Measurements from ENCODE around the gene TBC1D14. TPM values are rescaled to one million over a fixed set of nuclear protein-coding genes. Genes with fewer than 3 reads are reported as not detected.

The TBC1D14 gene
- total and polyA plus RNA-seq, 3 donors from 2014 or later: 78.0 to 98.8 (median 87.6) TPM

GRCh38 chr4:7049739-7050138, 140.1 kb downstream of the TBC1D14 start:
- Histone ChIP-seq H3K27ac (peak overlapping the region in 1 of 2 donors; percentile 64), H3K36me3 (ENCODE audit: low read depth, missing control alignments) (no peaks in the 10 kb centered on the region), H3K4me3 (no peak overlapping the region), H3K4me1 (peaks cover 58% of the 10 kb centered on the region), H3K27me3 (no peaks in the 10 kb centered on the region), H3K9me3 (no peaks in the 10 kb centered on the region)
- intact Hi-C loops (cut with DNase I; ENCODE audit: low total_unique reads): no loop called here
- TF ChIP-seq, protein P1, sequence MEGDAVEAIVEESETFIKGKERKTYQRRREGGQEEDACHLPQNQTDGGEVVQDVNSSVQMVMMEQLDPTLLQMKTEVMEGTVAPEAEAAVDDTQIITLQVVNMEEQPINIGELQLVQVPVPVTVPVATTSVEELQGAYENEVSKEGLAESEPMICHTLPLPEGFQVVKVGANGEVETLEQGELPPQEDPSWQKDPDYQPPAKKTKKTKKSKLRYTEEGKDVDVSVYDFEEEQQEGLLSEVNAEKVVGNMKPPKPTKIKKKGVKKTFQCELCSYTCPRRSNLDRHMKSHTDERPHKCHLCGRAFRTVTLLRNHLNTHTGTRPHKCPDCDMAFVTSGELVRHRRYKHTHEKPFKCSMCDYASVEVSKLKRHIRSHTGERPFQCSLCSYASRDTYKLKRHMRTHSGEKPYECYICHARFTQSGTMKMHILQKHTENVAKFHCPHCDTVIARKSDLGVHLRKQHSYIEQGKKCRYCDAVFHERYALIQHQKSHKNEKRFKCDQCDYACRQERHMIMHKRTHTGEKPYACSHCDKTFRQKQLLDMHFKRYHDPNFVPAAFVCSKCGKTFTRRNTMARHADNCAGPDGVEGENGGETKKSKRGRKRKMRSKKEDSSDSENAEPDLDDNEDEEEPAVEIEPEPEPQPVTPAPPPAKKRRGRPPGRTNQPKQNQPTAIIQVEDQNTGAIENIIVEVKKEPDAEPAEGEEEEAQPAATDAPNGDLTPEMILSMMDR (IDR thresholded peaks at IDR 0.05): no peak
- TF ChIP-seq POLR2A (IDR thresholded peaks at IDR 0.05): no peak
- DNase-seq: no peak
- 94 to 95% methylated on average over 6 to 10 of the region's 11 CpGs for WGBS, 2 donors

GRCh38 chr4:7050481-7051143, 141.0 kb downstream of the TBC1D14 start:
- WGBS, 2 donors: 34 to 63% methylated on average over 15 to 36 of the region's 36 CpGs
- Histone ChIP-seq H3K4me1 (peaks cover 54% of the 10 kb centered on the region), H3K4me3 (no peak overlapping the region), H3K36me3 (ENCODE audit: low read depth, missing control alignments) (no peaks in the 10 kb centered on the region), H3K27ac (peak overlapping the region; percentile 36 to 64), H3K9me3 (no peaks in the 10 kb centered on the region), H3K27me3 (no peaks in the 10 kb centered on the region)
- TF ChIP-seq, protein P1 (IDR thresholded peaks at IDR 0.05): no peak
- no peak for TF ChIP-seq POLR2A (IDR thresholded peaks at IDR 0.05)
- DNase-seq: peak; percentile 84
- intact Hi-C loops (cut with DNase I; ENCODE audit: low total_unique reads): no loop called here

DNA sequence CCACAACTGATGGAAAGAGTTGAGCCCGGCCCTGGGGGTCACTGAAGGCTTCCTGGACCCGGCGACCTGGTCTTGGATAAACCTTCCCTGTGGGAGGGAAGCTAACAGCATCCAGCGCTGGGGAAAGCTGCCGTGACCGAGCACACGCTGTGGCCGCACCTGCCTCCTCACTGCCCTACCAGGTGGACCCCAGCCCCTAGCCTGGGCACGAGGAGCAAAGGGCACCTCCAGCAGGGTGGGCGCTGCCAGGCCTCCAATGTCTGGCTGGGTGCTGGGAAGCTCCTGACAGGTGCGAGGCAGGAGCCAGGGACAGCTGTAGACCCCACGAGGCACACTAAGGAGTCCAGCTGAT, 141.5 kb downstream of the TBC1D14 start:
- H3K4me3 ChIP-seq: no peak overlapping the region
- WGBS, 2 donors: 50 to 57% methylated on average over 9 to 12 of the region's 12 CpGs
- H3K9me3 ChIP-seq: no peaks in the 10 kb centered on the region
- no peak for DNase-seq
- H3K27me3 ChIP-seq: no peaks in the 10 kb centered on the region
- H3K4me1 ChIP-seq: peaks cover 52% of the 10 kb centered on the region
- H3K27ac ChIP-seq: peak overlapping the region; percentile 36 to 64
- intact Hi-C loops (cut with DNase I; ENCODE audit: low total_unique reads): no loop called here
- no peaks in the 10 kb centered on the region for H3K36me3 ChIP-seq (ENCODE audit: low read depth, missing control alignments)
- TF ChIP-seq, protein P1 (IDR thresholded peaks at IDR 0.05): no peak
- TF ChIP-seq POLR2A (IDR thresholded peaks at IDR 0.05): no peak

GRCh38 chr4:7051905-7052304, 142.3 kb downstream of the TBC1D14 start:
- no peak for DNase-seq
- Histone ChIP-seq H3K36me3 (ENCODE audit: low read depth, missing control alignments) (no peaks in the 10 kb centered on the region), H3K9me3 (no peaks in the 10 kb centered on the region), H3K4me3 (no peak overlapping the region), H3K4me1 (peaks cover 47% of the 10 kb centered on the region), H3K27me3 (no peaks in the 10 kb centered on the region), H3K27ac (peak overlapping the region in 1 of 2 donors; percentile 64)
- TF ChIP-seq, protein P1 (IDR thresholded peaks at IDR 0.05): no peak
- TF ChIP-seq POLR2A (IDR thresholded peaks at IDR 0.05): no peak
- intact Hi-C loops (cut with DNase I; ENCODE audit: low total_unique reads): no loop called here
- WGBS, 2 donors: 58% methylated on average over 14 of the region's 14 CpGs; no CpG with 5 or more reads in 1 of the 2 donors

DNA sequence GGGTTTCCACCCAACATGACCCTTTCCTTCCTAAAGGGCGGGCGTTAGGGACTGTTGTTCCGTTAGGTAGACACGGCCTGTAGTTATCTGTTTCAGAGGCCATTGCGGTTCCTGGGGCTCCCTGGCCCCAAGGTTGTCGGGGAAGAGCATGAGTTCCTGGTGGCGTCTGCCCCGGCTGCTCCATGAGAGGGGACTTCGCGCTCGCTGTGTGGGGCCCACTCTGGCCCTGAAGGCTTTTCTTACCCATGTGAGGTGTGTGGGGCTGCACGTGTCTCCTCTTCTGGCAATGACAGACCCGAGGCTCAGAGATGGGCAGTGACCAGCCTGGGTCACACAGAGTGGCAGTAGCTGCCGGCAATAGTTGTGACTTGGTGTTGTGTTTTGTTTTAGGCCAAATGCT, 142.7 kb downstream of the TBC1D14 start:
- Histone ChIP-seq H3K4me1 (peaks cover 43% of the 10 kb centered on the region), H3K36me3 (ENCODE audit: low read depth, missing control alignments) (no peaks in the 10 kb centered on the region), H3K27me3 (no peaks in the 10 kb centered on the region), H3K9me3 (no peaks in the 10 kb centered on the region), H3K4me3 (no peak overlapping the region), H3K27ac (peak overlapping the region in 1 of 2 donors; percentile 64)
- TF ChIP-seq, protein P1 (IDR thresholded peaks at IDR 0.05): no peak
- TF ChIP-seq POLR2A (IDR thresholded peaks at IDR 0.05): no peak
- intact Hi-C loops (cut with DNase I; ENCODE audit: low total_unique reads): no loop called here
- no peak for DNase-seq
- WGBS, 2 donors: 61 to 77% methylated on average over 7 to 14 of the region's 14 CpGs

All from testis (tissue), 3 donors.